NCI-H1694 (cell line): ENCODE measurements around the gene BTBD2.
"Not testable (repeated sequence)": the region's sequence is repeated elsewhere in the genome, so short reads cannot be mapped to it uniquely, and the experiment has no call there.

Experiments
- DNase-seq: peaks from one replicate; lab custom pipeline; 2025; lab: John Stamatoyannopoulos, UW

Gene BTBD2

DNA sequence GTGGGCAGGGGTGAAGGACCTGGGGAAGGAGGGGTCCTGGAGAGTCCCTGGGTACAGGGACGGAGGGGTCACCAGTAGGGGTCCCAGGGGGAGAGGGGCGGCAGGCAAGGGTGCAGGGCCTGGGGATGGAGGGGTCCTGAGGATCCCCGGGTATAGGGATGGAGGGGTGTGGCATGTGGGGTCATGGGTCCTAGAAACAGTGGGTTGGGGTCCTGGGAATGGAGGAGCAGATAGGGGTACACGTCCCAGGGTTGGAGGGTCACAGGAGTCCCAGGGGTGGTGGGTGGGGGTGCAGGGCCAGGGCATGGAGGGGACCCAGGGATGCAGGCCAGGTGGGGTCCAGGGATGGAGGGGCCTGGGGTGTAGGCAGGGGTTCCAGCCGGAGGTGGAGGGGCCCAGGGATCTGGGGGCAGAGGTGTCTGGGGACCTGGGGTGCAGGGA, 1.4 kb downstream of the BTBD2 start:
- DNase-seq = no peak

DNA sequence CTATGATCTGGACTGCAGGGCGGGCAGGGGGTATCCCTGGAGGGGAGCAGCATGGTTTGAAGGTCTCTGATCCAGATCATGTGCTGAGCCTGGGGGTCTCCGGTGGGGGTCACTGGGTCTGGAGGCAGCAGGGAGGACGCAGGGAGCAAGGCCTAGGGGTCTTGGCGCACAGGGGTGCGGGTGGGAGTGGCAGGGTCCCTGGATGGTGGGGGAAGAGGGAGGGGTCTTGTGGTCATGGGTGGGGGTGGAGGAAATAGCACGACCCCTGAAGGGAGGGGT, 1.9 kb downstream of the BTBD2 start:
- no peak for DNase-seq

- DNase-seq = no peak
Observed at GRCh38 chr19:2012941-2013682, 2.4 kb downstream of the BTBD2 start.

- DNase-seq = no peak
Observed at GRCh38 chr19:2011169-2011568, 4.3 kb downstream of the BTBD2 start.

- no peak for DNase-seq
Observed at GRCh38 chr19:2010135-2010668, 5.3 kb downstream of the BTBD2 start.

GRCh38 chr19:2003874-2004273, 11.6 kb downstream of the BTBD2 start:
- no peak for DNase-seq

DNA sequence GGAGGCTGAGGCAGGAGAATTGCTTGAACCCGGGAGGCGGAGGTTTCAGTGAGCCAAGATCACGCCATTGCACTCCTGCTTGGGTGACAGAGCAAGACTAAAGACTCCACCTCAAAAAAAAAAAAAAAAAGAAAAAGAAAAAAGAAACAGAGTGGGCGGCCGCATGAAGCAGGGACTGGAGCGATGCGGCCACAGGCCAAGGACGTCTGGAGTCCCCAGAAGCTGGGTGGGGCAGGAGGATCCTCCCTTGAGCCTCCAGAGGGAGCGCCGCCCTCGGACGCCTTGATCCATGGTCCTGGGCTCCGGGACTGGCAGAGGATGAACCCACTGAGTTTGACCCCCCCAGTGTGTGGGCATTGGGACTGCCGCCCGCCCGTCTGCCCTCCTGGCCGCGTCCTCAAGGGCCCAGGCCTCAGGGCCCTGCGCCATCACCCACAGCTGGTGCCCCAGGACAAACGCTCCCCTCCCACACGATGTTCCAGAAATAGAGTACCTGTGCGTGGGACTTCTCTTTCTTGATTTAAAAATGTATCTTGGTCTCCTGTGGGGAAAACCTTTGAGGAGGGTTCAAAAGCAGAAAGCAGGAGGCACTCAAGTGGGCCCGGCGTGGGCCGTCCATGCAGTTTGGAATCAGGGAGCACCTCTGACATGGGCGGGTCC, 15.5 kb downstream of the BTBD2 start:
- no peak for DNase-seq

GRCh38 chr19:1998712-1999708, 16.5 kb downstream of the BTBD2 start:
- no peak for DNase-seq

GRCh38 chr19:1997353-1998233, 17.9 kb downstream of the BTBD2 start:
- no peak for DNase-seq

DNA sequence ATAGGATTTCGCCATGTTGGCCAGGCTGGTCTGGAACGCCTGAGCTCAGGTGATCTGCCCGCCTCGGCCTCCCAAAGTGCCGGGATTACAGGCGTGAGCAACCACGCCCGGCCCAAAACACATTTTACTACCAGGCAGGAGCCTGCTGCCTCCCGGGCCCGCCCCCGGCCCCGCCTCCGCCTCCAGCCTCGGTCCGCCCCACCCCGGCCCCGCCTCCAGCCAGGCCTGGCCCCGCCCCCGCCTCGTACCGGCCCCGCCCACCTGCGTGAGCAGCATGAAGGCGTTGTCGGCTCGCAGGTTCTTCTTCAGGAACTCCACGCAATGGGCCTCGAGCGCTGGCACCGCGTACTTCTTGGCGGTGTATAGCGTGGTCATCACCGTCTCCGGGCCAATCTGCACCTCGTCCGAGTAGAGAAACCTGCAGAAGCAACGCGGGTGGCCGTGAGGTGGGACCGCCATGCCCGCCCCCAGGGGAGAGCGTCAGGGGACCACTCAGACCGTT, 22.7 kb downstream of the BTBD2 start:
- no peak for DNase-seq

- DNase-seq = no peak
Observed at GRCh38 chr19:1991018-1991913, 24.2 kb downstream of the BTBD2 start.

DNA sequence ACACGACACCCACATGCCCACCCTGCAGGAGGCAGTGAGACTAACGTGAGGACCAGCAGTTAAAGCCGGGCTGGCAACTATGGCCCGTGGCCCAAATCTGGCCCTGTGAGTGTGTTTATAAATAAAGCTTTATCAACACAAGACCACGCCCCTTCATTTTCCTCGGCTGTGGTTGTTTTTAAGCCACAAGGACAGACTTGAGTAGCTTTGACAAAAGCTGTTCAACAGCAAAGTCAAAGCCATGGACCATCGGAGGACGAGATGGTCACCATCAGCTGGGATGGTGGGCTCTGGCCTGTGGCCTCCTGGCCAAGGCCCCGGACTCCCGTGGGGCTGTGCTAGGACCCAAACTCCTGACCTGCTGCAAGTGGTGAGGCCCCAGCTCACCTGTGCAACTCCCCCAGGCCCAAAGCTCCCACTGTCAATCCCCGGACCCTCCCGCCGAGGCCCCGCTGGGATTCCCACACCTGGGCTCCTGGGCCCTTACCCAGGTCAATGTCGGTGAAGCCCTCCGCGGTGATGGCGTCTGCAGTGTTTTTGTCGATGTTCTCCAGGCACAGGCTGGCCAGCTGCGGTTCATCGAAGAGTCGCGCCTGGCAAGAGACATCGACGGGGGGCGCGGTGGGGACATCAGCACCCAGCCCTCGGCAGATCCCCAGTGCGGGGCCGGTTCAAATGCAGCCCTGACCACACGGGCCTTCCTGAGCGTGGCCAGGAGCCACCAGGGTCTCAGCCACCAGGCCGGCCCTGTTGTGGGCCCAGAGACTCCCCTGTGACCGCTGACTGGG, 25.1 kb downstream of the BTBD2 start:
- no peak for DNase-seq

DNA sequence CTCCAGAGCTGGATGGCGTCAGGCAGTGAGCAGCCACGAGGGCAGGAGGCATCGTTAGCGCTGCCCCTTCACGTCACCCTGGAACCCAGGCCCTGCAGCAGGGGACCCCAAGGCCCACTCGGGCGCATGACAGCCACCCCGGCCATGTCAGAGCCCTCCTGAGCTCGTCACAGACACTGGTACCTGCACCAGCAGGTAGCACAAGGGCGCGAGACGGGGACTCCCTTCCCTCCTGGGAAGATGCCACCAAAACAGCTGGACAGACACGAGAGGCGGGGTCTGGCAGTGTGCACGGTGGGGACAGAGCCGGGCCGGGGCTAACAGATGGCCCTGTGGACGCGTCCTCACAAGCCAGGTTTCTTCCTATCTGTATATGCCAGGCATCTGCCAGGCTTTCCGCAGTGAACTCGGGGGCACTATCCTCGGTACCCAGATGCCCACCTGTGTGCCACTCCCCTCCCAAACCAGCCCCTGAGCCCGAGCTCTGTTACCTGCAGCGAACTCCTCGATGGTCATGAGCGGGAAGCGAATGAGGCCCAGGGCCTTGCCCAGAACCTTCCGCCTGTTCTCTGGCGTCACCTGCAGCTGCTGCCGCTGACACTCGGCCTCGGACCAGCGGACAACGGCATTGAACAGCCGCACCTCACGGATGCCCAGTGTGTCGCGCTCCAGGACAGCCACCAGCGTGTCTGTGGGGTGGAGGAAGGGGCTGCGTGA, 25.8 kb downstream of the BTBD2 start:
- no peak for DNase-seq

DNA sequence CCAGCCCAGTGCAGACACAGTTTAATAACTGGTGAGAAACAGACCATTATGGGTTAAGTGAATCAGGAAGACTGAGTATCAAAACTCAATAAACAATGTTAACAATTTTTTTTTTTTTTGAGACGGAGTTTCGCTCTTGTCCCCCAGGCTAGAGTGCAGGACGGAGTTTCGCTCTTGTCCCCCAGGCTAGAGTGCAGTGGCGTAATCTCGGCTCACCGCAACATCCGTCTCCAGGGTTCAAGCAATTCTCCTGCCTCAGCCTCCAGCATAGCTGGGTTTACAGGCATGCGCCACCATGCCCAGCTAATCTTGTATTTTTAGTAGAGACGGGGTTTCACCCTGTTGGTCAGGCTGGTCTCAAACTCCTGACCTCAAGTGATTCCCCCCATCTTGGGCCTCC, 27.1 kb downstream of the BTBD2 start:
- not testable (repeated sequence) for DNase-seq

DNA sequence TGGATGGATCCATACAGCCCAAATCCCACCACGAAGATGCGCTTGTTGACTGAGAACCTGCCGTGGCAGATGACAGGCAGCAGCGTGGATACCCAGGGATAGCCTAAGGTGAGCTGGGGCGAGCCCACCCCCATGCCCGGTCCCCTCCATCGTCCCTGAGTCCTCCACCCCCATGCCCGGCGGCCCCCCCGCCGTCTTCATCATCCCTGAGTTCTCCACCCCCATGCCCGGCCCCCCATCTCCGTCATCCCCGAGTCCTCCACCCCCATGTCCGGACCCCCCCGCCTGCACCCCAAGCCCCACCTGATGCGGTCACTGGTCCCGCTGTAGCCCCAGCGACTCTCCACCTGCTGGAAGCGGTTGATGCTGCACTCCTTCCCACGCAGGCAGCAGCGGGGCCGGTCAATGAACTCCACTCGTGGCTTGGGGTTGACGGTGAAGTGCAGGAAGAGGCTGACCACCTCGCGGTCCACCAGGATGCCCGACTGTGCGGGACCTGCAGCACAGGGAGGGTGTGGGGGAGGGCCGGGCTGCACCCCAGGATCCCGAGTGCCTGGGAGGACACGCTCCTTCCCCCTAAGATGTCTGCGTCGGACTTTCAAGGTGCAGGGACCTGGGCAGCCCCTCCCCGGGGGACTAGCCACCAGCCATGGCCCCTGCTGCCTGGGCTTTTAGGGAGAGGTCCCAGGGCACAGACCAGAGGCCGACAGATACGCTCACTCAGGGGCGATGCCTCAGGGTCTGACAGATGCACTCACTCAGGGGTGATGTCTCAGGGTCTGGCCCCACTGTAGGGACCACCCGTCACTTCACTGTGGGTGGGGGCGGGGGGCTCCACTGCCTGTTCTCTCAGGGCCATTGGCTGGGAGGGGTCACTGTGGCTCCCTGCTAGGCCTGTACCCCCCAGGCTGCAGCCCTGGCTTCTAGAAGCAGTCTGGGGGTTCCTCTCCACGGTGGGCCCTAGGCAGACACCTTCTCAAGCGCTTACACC, 28.0 kb downstream of the BTBD2 start:
- DNase-seq = no peak

DNA sequence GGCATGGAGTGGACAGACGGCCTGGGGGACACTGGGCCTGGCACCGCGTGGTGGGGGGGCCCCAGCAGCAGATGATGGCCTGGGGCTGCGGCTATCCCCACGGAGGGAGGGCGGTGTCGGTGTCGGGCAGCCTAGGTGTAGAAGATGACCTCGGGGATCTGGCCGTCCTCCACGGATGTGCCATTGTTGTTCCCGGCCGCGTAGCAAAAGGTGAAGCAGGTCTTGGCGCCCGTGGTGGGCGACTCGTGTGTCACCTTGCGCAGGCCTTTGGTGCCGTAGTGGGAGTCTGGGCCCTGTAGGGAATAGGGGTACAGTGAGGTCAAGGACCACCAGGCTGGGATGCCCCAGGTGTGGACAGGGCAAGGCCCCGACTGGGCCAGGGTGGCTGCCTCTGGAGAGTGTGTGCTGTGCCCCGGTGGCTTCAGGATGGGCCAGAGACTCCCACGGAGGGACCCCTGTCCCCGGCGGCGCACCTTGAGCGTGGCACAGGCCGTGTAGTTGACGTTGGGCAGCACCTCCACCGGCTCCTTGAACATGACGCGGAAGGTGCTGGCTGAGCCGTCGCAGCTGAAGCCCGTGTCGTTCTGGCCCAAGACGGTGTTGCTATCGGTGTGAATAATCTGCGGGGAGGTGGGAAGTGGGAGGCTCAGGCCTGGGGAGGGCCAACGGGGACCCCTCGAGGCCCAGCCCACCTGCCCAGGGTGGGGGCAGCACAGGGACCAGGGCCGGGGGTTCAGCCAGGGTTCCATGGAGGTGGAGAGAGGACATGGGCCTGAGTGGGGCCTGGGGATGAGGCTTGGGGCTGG, 29.0 kb downstream of the BTBD2 start:
- no peak for DNase-seq
